Stomach (tissue), 9 donors: ENCODE results near the gene AMDHD2. TPM values are rescaled to one million over a fixed set of nuclear protein-coding genes. Genes with fewer than 3 reads are reported as not detected.
"Not testable (repeated sequence)": the region's sequence is repeated elsewhere in the genome, so short reads cannot be mapped to it uniquely, and the experiment has no call there.

Source experiments
- DNase-seq, 2 donors: peaks; one replicate each; pipeline versions ENCODE4 v3.0.0 to v3.0.0-alpha.2; 2013 to 2019
- H3K27ac ChIP-seq, 5 donors: fragments of 200-600 bp in 4 of 5; sonication (generic) in 4 of 5; one replicate each; pipeline ENCODE4 v1.5.1; 2013 to 2019; ENCODE audit warnings: mild to moderate bottlenecking in 1 of 5, moderate library complexity in 1 of 5
- H3K27me3 ChIP-seq, 3 donors: fragments of 200-600 bp; sonication (generic); one replicate each; pipeline ENCODE4 v1.5.1; 2017 to 2019; ENCODE audit warnings: mixed run types in 1 of 3
- H3K36me3 ChIP-seq, 4 donors: fragments of 200-600 bp; sonication (generic); 1 replicate in 3 of 4; 2 replicates in 1 of 4; pipeline ENCODE4 v1.5.1; 2016 to 2019
- H3K4me1 ChIP-seq, 4 donors: fragments of 200-600 bp; sonication (generic); one replicate each; pipeline ENCODE4 v1.5.1; 2016 to 2019
- H3K4me3 ChIP-seq, 4 donors: fragments of 200-600 bp; sonication (generic) in 3 of 4; one replicate each; pipeline ENCODE4 v1.5.1; 2016 to 2019; ENCODE audit warnings: mild to moderate bottlenecking in 1 of 4
- H3K9me3 ChIP-seq, 4 donors: fragments of 200-600 bp; sonication (generic); one replicate each; pipeline ENCODE4 v1.5.1; 2016 to 2019
- WGBS, 5 donors: extraction: QIAGEN DNeasy Blood & Tissue Kit in 3 of 5; methylation state at CpG; one replicate each; pipeline versions ENCODE4 v1.1.5 to v1.1.7; 2013 to 2018; 5-methylcytosine and 5-hydroxymethylcytosine counted together
- intact Hi-C: fragments of 100-400 bp; cut with DNase I; formaldehyde crosslinking; loops from one replicate; pipeline ENCODE4 v1.15.1; 2023; ENCODE audit warnings: low total_unique reads
- polyA plus RNA-seq, 3 donors: library from polyadenylated mRNA; stranded (reverse); fragments of 200-250 nt; gene quantifications; one replicate each; pipeline ENCODE4 v1.2.3, GENCODE V29; 2013
- total RNA-seq, 5 donors: library from RNA; depleted of rRNA; stranded (reverse); fragments of >200 nt; gene quantifications; one replicate each; pipeline versions ENCODE4 v1.1.0 to v1.2.3, GENCODE V29; 2014 to 2016
- TF ChIP-seq, protein P1 (sequence below), 7 experiments: fragments of 450-650 bp in 4 of 7; fragments of 200-600 bp in 3 of 7; sonication (generic) in 3 of 7; IDR thresholded peaks; one replicate each; pipeline ENCODE4 v1.5.1; 2016 to 2019; ENCODE audit warnings: antibody characterized with exemption in 7 of 7, control low read depth in 2 of 7, mild to moderate bottlenecking in 1 of 7
- donor health status: healthy with polysubstance abuse.
- donor health status: Bipolar disorder and iron deficiency.
- donor health status: healthy.

The AMDHD2 gene
- total and polyA plus RNA-seq, 8 donors, result 13.4 to 76.8 (median 22.9) TPM

DNA sequence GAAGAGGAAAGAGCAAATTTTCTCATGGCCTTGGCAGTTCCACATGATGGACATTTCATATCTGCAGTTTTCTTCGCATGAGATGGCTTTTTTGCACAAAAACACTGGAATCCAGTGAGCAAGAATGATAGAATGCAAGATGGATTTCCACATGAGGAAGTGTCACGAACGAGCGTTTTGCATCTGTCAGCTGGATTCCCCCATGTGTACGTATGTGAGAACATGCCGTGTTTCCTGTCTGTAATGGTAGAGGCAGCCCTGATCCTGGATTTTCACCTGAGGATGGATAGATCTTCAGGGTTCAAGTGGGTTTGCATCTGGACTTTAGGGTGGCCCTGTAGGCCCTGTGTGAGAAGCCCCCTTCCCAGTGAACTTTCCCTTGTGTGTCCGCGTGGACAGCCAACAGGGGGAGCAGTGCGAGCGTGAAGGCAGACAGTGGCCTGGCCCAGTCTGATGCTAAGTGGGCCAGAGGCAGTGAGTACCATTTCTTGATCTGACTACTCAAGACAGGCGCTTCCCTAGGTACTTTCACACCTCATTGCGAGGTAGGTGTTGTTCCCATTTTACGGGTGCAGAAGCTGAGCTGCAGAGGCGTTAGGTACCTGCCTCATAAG lies 19.8 kb downstream of the AMDHD2 start:
- DNase-seq, result peak in 1 of 2 donors; percentile 30
- H3K9me3 ChIP-seq, H3K36me3 ChIP-seq, H3K27me3 ChIP-seq: not testable (repeated sequence)
- intact Hi-C loops, result loop anchor here (10.0 kb wide), 1 partner anchor 55 kb away; no protein-coding TSS in a partner anchor
- peak overlapping the region in 2 of 5 donors; percentile 17 to 20 for H3K27ac ChIP-seq
- WGBS, 5 donors, result 45 to 53% (median 46%) methylated on average over 14 of the region's 14 CpGs
- peaks cover 35 to 62% (median 48%) of the 10 kb centered on the region in 4 donors for H3K4me1 ChIP-seq
- peak overlapping the region in 2 of 4 donors; percentile 62 to 65 for H3K4me3 ChIP-seq
- TF ChIP-seq, protein P1, sequence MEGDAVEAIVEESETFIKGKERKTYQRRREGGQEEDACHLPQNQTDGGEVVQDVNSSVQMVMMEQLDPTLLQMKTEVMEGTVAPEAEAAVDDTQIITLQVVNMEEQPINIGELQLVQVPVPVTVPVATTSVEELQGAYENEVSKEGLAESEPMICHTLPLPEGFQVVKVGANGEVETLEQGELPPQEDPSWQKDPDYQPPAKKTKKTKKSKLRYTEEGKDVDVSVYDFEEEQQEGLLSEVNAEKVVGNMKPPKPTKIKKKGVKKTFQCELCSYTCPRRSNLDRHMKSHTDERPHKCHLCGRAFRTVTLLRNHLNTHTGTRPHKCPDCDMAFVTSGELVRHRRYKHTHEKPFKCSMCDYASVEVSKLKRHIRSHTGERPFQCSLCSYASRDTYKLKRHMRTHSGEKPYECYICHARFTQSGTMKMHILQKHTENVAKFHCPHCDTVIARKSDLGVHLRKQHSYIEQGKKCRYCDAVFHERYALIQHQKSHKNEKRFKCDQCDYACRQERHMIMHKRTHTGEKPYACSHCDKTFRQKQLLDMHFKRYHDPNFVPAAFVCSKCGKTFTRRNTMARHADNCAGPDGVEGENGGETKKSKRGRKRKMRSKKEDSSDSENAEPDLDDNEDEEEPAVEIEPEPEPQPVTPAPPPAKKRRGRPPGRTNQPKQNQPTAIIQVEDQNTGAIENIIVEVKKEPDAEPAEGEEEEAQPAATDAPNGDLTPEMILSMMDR (IDR thresholded peaks at IDR 0.05), result peak in 2 of 7 experiments; percentile 8 to 27

DNA sequence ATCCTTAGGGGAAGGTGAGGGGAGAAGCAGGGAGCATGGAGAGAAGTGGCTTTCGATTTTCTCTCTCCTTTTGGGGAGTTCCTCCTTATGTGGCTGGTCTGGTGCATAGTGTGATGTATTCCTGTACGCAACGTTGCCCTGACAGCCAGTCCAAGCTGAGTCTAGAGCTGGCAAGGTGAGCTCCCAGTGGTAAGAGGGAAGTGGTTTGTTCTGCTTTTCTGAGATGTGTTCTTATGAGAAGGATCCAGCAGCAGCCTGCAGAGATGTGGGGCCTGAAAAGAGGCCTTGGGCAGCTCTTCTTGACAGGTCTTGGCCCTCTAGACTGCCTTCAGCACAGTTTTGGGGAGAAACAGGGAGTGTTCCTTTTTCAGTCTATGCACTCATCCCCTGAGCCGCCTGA lies 20.7 kb downstream of the AMDHD2 start:
- H3K4me1 ChIP-seq, result peaks cover 35 to 63% (median 50%) of the 10 kb centered on the region in 4 donors
- WGBS, 5 donors, result 52 to 100% (median 67%) methylated on average over 1 to 4 of the region's 4 CpGs
- intact Hi-C loops, result not testable (repeated sequence)

DNA sequence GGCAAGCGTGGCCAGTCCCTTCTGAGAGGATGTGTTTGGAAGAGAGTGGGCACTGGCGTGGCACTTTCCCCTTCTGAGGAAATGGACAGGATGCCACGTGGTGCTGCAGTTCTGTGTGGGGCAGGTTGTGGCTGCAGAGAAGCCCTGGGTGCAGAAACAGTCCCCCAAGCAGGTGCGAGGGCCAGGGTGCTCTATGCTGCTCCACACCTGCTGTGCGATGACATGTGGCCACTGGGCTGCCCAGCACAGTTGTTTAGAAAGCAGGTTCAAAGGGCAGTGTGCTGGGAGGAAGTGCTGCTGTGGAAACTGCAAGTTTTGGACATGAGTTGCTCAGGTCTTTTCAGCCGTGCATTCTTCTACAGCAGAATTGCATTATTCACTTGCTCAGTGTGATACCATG lies 21.2 kb downstream of the AMDHD2 start:
- H3K4me1 ChIP-seq, result peaks cover 39 to 67% (median 51%) of the 10 kb centered on the region in 4 donors
- H3K4me3 ChIP-seq, H3K27me3 ChIP-seq, H3K9me3 ChIP-seq, H3K27ac ChIP-seq, intact Hi-C loops, H3K36me3 ChIP-seq: not testable (repeated sequence)
- peak in 1 of 2 donors; percentile 12 for DNase-seq
- WGBS, 5 donors, result 26 to 40% (median 38%) methylated on average over 4 to 6 of the region's 6 CpGs

More for the DNA sequence above, 20.7 kb downstream of the AMDHD2 start:
- peak overlapping the region in 1 of 5 donors; percentile 17 for H3K27ac ChIP-seq
- H3K4me3 ChIP-seq, DNase-seq, H3K9me3 ChIP-seq, H3K27me3 ChIP-seq, H3K36me3 ChIP-seq: not testable (repeated sequence)

DNA sequence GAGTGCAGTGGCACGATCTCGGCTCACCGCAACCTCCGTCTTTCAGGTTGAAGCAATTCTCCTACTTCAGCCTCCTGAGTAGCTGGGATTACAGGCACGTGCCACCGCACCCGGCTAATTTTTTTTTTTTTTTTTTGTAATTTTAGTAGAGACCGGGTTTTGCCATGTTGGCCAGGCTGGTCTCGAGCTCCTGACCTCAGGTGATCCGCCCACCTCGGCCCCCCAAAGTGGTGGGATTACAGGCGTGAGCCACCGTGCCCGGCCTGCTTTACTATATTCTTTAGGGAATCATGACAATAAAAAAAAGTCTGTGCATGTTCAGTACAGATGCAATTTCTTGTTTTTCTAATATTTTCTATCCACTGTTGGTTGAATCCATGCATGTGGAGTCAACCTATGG lies 23.6 kb downstream of the AMDHD2 start:
- H3K36me3 ChIP-seq, DNase-seq, H3K9me3 ChIP-seq, H3K27ac ChIP-seq, H3K27me3 ChIP-seq, intact Hi-C loops, H3K4me3 ChIP-seq: not testable (repeated sequence)
- 84 to 92% (median 89%) methylated on average over 14 of the region's 14 CpGs for WGBS, 5 donors
- peaks cover 27 to 58% (median 42%) of the 10 kb centered on the region in 4 donors for H3K4me1 ChIP-seq

DNA sequence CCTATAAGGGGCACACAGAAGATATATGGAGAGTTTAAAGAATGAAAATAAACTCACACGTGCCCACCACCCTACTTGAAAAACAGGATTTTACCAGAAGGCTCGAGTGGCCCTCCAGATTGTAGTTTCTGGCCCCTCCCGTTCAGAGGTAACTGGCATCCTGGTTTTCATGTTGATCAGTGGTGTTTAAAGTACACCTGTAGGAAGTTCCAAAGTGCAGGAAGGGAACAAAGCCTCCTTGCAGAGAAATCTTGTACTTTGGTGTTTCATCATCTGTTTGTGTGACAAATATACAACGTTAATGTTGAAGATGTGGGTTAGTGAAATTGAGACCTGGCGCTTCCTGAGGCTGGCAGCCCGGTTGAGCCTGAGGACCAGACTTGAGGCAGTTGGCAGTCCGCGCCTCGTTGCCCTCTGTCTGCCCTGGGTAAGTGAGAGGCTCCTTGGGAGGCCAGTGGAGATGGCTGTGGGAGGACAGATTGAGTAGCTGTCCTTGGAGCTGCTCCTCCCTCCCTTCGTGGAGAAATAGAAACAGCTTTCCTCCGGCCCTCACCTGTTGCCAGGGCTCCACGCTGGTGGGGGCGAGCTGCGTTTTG lies 30.2 kb downstream of the AMDHD2 start:
- H3K4me3 ChIP-seq, H3K9me3 ChIP-seq, H3K27ac ChIP-seq, H3K27me3 ChIP-seq, intact Hi-C loops, H3K36me3 ChIP-seq, DNase-seq: not testable (repeated sequence)
- WGBS, 5 donors, result 71% methylated on average over 1 of the region's 14 CpGs; no CpG with 5 or more reads in 4 of the 5 donors
- peaks cover 6 to 21% (median 12%) of the 10 kb centered on the region in 4 donors for H3K4me1 ChIP-seq

DNA sequence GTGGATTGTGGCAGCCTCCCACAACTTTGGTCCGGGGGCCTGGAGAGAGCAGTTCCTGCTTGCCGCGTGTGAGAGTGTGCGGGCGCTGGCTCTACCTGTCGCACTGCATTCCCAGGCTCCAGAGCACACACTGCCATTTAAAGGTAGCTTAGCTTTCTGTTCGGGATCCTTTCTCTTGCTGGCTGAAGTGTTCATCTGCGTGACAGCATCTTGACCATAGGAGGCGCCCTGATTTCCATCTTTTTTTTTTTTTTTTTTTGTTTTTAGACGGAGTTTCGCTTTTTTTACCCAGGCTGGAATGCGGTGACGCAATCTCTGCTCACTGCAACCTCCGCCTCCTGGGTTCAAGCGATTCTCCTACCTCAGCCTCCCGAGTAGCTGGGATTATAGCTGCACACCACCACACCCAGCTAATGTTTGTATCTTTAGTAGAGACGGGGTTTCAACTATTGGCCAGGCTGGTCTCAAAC lies 31.3 kb downstream of the AMDHD2 start:
- intact Hi-C loops, H3K36me3 ChIP-seq, H3K4me3 ChIP-seq, H3K27me3 ChIP-seq, H3K27ac ChIP-seq, H3K9me3 ChIP-seq: not testable (repeated sequence)
- H3K4me1 ChIP-seq, result peaks cover 1 to 10% (median 8%) of the 10 kb centered on the region in 4 donors
- DNase-seq, result peak in 1 of 2 donors; percentile 29
- 47 to 50% (median 49%) methylated on average over 11 to 16 of the region's 17 CpGs for WGBS, 5 donors

DNA sequence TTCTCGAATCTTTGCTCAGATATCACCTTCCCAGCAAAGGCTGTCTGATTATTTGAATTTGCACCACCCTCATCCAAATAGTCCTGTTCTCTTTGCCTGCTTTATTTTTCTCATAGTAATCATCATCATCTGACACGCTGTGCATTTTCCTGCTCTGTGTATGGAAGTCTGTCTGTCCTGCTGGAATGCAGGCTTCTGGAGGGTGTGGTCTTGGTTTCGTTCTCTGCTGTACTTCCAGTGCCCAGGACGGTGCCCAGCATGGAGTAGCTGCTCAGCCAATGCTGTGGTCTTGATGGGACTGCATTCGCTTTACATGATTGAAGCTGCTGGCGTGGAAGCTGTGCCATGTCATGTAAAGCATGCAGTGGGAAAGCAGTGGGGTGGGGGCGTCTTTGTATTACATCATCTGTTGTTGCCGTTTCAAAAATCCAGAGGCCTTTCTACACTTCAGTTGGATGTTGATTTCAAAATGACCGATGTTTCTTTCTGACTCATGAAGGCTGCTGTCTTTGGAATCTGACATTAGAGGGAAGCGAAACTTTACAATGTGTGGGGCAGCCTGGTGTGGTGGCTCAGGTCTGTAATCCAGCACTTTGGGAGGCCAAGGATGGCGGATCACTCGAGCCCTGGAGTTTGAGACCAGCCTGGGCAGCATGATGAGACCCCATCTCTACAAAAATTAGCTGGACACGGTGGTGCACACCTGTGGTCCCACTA lies 34.7 kb downstream of the AMDHD2 start:
- H3K9me3 ChIP-seq, H3K4me1 ChIP-seq, H3K27ac ChIP-seq, H3K4me3 ChIP-seq, DNase-seq, H3K36me3 ChIP-seq, intact Hi-C loops, H3K27me3 ChIP-seq: not testable (repeated sequence)
- no CpG with 5 or more reads among the region's 13 CpGs for WGBS, 5 donors

DNA sequence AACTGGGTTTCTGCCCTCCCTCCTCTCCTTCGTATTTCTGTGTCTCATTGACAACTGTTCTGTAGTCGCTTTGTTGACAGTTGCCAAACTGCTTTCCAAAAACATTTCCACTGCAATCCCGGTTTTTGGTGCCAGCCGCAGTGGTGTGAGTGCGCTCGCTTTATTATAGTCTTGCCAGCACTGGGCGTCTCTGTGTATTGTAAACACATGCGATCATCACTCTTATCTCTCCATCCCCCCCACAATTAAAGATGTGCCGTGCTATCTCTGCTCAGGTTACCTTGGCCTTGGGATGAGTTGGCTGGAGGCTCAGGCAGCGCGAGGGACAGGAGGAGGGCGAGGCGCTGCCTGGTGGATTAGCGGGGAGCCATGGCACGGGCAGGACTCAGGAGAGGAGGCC lies 37.0 kb downstream of the AMDHD2 start:
- WGBS, 5 donors, result 84 to 90% (median 85%) methylated on average over 5 to 6 of the region's 15 CpGs; no CpG with 5 or more reads in 2 of the 5 donors
- not testable (repeated sequence) for H3K4me3 ChIP-seq

DNA sequence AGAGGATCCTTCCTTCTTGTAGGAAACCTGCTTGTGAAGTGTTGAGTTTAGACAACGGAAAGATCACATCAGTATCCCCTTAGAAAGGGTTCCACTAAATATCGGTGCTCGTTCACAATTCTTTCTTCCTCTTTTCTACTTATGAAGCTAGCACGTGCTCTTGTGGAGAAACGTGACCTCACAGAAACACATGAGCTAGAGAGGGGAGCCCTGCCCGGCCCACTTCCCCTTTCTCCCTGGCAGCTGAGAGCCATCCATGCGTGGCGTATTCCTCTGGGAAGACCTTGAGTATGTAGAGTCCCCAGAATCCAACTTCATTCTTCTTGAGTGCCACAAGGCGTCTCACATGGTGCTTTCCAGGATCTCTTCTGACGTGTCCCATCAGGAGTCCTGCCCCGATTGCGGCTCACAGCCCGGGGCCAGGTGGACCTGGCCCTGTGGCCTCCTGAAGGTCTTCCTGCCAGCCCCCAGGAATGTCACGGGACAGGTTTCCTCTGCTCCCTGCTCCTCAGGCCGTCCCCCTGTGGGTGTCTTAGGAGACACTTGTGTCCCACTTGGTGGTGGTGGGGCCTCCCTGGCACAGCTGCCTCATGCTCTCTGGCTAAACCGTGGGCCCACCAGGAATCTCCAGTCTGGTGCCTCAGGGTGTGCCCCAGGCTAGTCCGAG lies 40.1 kb downstream of the AMDHD2 start:
- H3K4me1 ChIP-seq, H3K36me3 ChIP-seq, H3K27ac ChIP-seq, DNase-seq, H3K9me3 ChIP-seq, intact Hi-C loops, H3K4me3 ChIP-seq, H3K27me3 ChIP-seq: not testable (repeated sequence)
- WGBS, 5 donors, result 63 to 88% (median 83%) methylated on average over 6 to 9 of the region's 17 CpGs

More for the DNA sequence above, 37.0 kb downstream of the AMDHD2 start:
- H3K9me3 ChIP-seq, H3K27ac ChIP-seq, H3K4me1 ChIP-seq, H3K27me3 ChIP-seq, intact Hi-C loops, H3K36me3 ChIP-seq, DNase-seq: not testable (repeated sequence)
